Osteoblast (primary cell): ENCODE data around the gene CRYL1. TPM values are rescaled to one million over a fixed set of nuclear protein-coding genes. Genes with fewer than 3 reads are reported as not detected.

Source experiments
- DNase-seq: peaks from one replicate; pipeline ENCODE4 v3.0.0; 2011; ENCODE audit warnings: low spot score, mixed read lengths; ENCODE audit not compliant: insufficient read length; ENCODE audit errors: missing footprints
- H2AFZ ChIP-seq: 2 replicates; pipeline ENCODE4 v1.6.0; 2011; ENCODE audit warnings: mild to moderate bottlenecking, low read length
- H3K27ac ChIP-seq: 2 replicates; pipeline ENCODE4 v1.5.1; 2011; ENCODE audit warnings: mild to moderate bottlenecking, low read depth, low read length, moderate library complexity
- H3K27me3 ChIP-seq: 2 replicates; pipeline ENCODE4 v1.6.0; 2012; ENCODE audit warnings: mild to moderate bottlenecking, control low read depth, inconsistent platforms, low read length, moderate library complexity; ENCODE audit not compliant: insufficient read depth
- H3K36me3 ChIP-seq: 2 replicates; pipeline ENCODE4 v1.5.1; 2011; ENCODE audit warnings: mild to moderate bottlenecking, low read length, control low read depth, moderate library complexity; ENCODE audit not compliant: insufficient read depth
- H3K4me1 ChIP-seq: 2 replicates; pipeline ENCODE4 v1.5.1; 2011; ENCODE audit warnings: mild to moderate bottlenecking, low read length, control low read depth, moderate library complexity; ENCODE audit not compliant: insufficient read depth
- H3K4me2 ChIP-seq: 2 replicates; pipeline ENCODE4 v1.6.0; 2011; ENCODE audit warnings: mild to moderate bottlenecking, low read length; ENCODE audit not compliant: insufficient read depth
- H3K4me3 ChIP-seq: fragments of 200-600 bp; sonication (generic); 3 replicates; pipeline ENCODE4 v1.5.1; 2012; ENCODE audit warnings: mild to moderate bottlenecking, low read length, inconsistent platforms; ENCODE audit not compliant: insufficient read depth
- H3K79me2 ChIP-seq: 2 replicates; pipeline ENCODE4 v1.6.0; 2012; ENCODE audit warnings: mild to moderate bottlenecking, low read length, control low read depth, inconsistent platforms; ENCODE audit not compliant: insufficient read depth
- H3K9me3 ChIP-seq: 2 replicates; pipeline ENCODE4 v1.5.1; 2011; ENCODE audit warnings: low read depth, low read length, control low read depth
- H4K20me1 ChIP-seq: 2 replicates; pipeline ENCODE4 v1.6.0; 2012; ENCODE audit warnings: mild to moderate bottlenecking, low read length, control low read depth; ENCODE audit not compliant: insufficient read depth
- total RNA-seq: library from RNA; depleted of rRNA; stranded (reverse); fragments of >200 nt; gene quantifications from 2 replicates; pipeline ENCODE4 v1.2.3, GENCODE V29; 2012
- TF ChIP-seq, protein P1 (sequence below): IDR thresholded peaks from 2 replicates; pipeline ENCODE4 v1.5.1; 2011; ENCODE audit warnings: mild to moderate bottlenecking, low read depth, low read length, moderate library complexity; ENCODE audit errors: extremely low read depth

CRYL1 gene
- total RNA-seq, 1 donor, result 12.7 TPM

DNA sequence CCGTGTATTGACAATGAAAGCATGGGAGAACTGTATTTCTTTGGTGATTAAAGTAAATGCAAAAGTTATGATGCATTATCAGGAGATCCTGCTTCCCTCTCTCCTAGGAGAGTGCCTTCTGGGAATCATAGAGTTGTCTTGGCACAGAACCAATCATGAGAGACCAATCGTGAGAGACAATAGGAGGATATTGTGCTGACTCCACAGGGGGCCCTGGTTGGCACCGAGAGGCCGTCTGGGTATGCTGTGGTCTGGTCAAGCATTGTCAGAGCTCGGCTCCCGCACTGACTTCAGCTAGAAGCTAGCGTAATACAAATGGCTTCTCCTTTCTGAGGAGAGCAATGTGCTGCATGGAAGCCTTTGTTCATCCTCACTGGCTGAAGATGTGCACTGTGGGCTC is 162.1 kb downstream of the CRYL1 start:
- H3K79me2 ChIP-seq, result no peaks in the 10 kb centered on the region
- no peak overlapping the region for H3K27ac ChIP-seq
- no peak overlapping the region for H3K4me2 ChIP-seq
- TF ChIP-seq, protein P1, sequence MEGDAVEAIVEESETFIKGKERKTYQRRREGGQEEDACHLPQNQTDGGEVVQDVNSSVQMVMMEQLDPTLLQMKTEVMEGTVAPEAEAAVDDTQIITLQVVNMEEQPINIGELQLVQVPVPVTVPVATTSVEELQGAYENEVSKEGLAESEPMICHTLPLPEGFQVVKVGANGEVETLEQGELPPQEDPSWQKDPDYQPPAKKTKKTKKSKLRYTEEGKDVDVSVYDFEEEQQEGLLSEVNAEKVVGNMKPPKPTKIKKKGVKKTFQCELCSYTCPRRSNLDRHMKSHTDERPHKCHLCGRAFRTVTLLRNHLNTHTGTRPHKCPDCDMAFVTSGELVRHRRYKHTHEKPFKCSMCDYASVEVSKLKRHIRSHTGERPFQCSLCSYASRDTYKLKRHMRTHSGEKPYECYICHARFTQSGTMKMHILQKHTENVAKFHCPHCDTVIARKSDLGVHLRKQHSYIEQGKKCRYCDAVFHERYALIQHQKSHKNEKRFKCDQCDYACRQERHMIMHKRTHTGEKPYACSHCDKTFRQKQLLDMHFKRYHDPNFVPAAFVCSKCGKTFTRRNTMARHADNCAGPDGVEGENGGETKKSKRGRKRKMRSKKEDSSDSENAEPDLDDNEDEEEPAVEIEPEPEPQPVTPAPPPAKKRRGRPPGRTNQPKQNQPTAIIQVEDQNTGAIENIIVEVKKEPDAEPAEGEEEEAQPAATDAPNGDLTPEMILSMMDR, result no peak
- no peaks in the 10 kb centered on the region for H3K36me3 ChIP-seq
- H3K27me3 ChIP-seq, result peaks cover 7% of the 10 kb centered on the region
- H3K9me3 ChIP-seq, result no peaks in the 10 kb centered on the region
- peaks cover 11% of the 10 kb centered on the region for H3K4me1 ChIP-seq
- no peak overlapping the region for H3K4me3 ChIP-seq
- no peaks in the 10 kb centered on the region for H4K20me1 ChIP-seq
- no peak for DNase-seq
- no peak overlapping the region for H2AFZ ChIP-seq

DNA sequence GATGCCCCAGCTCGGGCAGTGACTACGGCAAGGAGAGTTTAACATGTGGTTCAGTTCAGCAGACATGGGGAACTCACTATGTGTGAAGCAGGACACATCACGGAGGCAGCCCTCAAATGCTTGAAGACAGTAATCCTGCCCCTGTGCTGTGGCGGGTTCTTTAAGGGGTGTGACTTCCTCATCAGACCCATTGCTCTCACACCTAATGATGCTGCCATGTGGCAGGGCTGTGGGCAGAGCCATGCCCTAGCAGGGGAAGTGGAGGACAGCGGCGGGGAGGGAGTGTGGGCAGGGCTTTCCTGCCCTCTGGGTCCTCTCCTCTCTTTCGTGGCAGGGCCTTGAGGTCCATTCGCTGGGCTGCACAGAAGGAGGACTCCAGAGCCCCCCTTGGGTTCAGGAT is 162.5 kb downstream of the CRYL1 start:
- H3K9me3 ChIP-seq, result no peaks in the 10 kb centered on the region
- TF ChIP-seq, protein P1, result no peak
- H2AFZ ChIP-seq, result no peak overlapping the region
- H3K36me3 ChIP-seq, result no peaks in the 10 kb centered on the region
- peaks cover 11% of the 10 kb centered on the region for H3K4me1 ChIP-seq
- H3K4me2 ChIP-seq, result no peak overlapping the region
- DNase-seq, result no peak
- no peaks in the 10 kb centered on the region for H4K20me1 ChIP-seq
- peaks cover 7% of the 10 kb centered on the region for H3K27me3 ChIP-seq
- no peak overlapping the region for H3K27ac ChIP-seq
- H3K4me3 ChIP-seq, result no peak overlapping the region
- H3K79me2 ChIP-seq, result no peaks in the 10 kb centered on the region

DNA sequence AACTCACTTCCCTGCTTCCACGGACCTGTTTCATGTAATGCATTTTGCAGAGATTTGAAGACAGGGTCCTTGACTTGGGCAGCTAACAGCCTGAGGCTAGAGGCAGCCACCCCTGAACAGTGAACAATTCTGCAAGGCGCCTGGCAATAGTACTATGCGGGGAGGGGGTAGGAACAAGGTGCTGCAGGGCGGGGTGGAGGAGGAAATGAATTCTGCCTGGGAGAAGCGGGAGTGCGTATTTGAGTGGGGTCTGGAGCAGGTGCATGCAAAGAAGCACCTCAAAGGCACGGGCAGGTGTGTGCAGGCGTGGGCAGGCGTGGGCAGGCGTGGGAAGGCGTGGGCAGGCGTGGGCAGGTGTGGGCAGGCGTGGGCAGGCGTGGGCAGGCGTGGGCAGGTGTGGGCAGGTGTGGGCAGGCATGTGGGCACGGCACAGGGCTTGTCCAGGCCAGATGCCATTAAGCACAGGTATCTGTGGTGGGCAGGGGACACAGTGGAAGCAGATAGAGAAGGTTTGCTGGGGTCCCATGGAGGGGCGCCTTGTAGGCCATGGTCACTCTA is 163.1 kb downstream of the CRYL1 start:
- Histone ChIP-seq H3K79me2 (no peaks in the 10 kb centered on the region), H3K27me3 (peaks cover 6% of the 10 kb centered on the region), H3K27ac (no peak overlapping the region), H3K4me2 (no peak overlapping the region), H3K4me3 (no peak overlapping the region), H3K9me3 (no peaks in the 10 kb centered on the region), H2AFZ (no peak overlapping the region), H3K4me1 (peaks cover 11% of the 10 kb centered on the region), H3K36me3 (no peaks in the 10 kb centered on the region), H4K20me1 (no peaks in the 10 kb centered on the region)
- TF ChIP-seq, protein P1, result no peak
- no peak for DNase-seq

DNA sequence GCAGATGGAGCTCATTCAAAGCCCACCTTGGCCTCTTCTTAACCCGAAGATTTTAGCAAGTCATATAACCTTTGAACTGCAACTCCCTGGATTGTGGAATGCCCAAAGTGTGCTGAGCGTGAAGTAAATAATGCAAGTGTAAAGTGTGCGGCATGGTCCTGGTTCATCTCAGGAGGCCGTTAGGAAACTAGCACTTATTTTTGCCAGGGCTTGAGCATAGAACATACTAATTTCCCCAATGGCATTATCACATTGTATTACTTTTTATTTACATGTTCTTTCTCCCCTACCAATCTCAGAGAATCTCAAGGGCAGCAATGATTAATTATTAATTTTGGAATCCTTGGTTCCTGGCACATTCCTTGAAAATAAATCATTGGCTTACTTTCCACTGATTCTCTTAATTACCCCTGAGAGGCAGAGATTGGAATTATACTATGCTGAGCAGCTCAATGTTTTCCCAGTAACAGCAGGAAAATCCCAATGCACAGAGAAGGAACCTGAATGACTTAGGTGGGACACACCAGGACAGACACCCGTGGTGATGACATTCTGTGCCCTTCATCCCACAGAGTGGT is 164.7 kb downstream of the CRYL1 start:
- H3K4me2 ChIP-seq, result no peak overlapping the region
- TF ChIP-seq, protein P1, result no peak
- DNase-seq, result no peak
- no peak overlapping the region for H3K4me3 ChIP-seq
- H2AFZ ChIP-seq, result no peak overlapping the region
- peaks cover 11% of the 10 kb centered on the region for H3K4me1 ChIP-seq
- no peaks in the 10 kb centered on the region for H3K9me3 ChIP-seq
- H3K36me3 ChIP-seq, result no peaks in the 10 kb centered on the region
- H4K20me1 ChIP-seq, result no peaks in the 10 kb centered on the region
- no peak overlapping the region for H3K27ac ChIP-seq
- no peaks in the 10 kb centered on the region for H3K79me2 ChIP-seq
- H3K27me3 ChIP-seq, result peaks cover 6% of the 10 kb centered on the region
